HG02840 (cell line): ENCODE measurements around the gene PTOV1.

Experiments used
- ATAC-seq: cut with Tn5 transposase; IDR thresholded peaks from one replicate; pipeline ENCODE4 v1.9.1; 2021; ENCODE audit warnings: mild to moderate bottlenecking, moderate library complexity, moderate number of reproducible peaks; ENCODE audit not compliant: unreplicated experiment, low FRiP score

The PTOV1 gene

GRCh38 chr19:49872245-49873128, 21.5 kb downstream of the PTOV1 start:
- no peak for ATAC-seq

DNA sequence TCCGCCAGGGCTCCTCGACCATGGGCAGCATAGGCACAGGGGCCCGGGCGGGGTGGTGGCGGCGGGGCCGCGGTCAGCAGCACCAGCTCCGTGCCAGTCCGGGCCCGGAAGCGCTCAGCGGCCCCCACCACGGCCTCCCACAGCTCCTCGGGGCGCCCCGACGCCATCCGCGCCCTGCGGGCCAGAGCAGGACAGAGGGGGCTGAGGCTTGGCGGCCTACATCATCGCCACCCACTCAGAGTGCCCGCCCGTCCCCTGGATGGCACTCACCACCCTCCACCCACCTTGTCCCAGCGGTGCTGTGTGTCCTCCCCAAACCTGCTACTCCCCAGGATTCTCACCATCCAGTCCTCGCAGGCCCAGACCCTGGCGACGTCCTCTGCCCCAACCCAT, 22.2 kb downstream of the PTOV1 start:
- no peak for ATAC-seq

GRCh38 chr19:49873834-49874233, 22.9 kb downstream of the PTOV1 start:
- no peak for ATAC-seq

GRCh38 chr19:49874503-49875157, 23.7 kb downstream of the PTOV1 start:
- ATAC-seq = no peak

DNA sequence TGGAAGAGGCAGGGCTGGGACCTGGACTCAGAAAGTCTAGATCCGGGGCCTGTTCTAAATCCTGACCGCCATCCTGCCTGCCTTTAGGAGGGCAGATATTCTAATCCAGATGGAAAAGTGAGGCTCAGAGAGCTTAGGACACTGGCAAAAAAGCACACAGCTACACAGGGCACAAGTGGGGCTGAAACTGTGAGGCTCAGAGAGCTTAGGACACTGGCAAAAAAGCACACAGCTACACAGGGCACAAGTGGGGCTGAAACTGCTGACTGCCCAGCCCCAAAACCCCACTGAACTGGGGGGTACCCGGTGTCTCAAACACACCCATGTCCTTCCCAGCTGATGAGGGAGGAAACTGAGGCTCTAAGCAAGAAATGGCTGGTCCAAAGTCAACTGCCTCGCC, 24.2 kb downstream of the PTOV1 start:
- no peak for ATAC-seq

- ATAC-seq = no peak
Measured at GRCh38 chr19:49875857-49876421, 25.0 kb downstream of the PTOV1 start.

DNA sequence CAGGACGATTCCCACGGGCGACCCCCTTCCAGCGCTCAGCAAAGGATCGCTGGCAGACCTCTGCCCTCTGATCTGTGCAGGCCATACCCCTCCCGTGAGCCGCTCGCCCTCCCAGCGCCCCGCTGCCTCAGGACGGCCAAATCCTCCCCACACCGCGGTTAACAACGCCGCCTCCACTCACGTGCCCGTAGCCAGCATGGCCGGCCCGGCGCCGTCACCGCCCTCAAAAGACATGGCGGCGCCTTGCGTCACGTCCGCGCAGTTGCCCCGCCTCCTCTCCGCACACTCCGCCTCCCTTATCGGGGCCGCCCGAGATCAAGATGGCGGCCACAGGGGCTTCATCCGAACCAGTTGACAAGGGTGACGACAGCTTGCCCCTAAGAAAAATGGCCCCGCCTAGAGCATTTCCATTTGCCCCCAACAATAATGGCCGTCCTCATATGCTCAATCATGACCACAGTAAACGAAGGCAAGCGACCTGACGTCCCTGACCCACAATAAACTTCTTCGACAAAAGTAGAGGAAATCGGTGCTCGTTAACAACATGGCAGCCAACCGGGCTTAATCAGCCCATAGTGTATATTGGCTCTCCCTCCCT, 25.6 kb downstream of the PTOV1 start:
- ATAC-seq = peak; percentile 44

DNA sequence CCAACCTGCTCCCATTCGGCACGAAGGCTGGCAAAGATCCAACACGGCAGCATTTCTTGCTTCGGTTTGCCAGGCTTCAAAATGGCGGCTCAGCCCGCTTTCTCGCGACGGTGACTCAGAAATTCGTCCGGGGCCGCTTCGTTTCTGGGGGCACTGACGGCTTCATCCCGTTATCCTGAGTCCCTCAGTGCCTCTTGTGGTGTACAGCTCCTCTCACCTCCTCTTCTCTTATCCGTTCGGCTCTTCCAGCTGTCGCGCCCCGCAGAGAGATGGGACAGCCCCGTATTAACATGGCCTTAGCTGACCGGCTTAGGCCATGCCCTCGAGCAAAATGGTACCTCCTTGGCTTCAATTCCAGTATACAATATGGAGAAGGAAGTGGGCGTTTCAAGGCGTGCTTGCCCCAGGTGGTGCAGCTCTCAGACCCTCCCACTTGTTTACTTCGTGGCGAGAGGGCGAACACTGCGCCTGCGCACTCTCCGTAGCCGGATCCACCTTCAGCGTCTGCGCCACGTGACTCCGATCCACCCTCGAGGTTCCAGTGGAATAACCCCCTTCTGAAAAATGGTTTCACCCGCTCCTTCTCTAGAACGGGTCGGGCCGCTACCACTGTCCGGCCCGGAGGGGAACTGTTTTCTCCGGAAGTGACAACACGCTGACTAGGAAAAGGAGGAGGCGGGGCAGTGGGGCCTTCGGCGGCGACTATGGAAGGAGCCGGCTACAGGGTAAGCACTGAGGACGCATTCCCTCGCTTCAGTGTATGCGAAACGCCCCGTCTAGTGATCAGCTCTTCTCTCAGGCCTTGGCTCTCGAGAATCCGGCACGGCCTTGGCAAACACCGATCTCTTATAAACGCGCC, 26.3 kb downstream of the PTOV1 start, which contains the start of the genes AKT1S1 and TBC1D17:
AKT1S1 (minus strand) TSS at position 336 of the 859 bp plus-strand sequence. CDS start 4,060 bp downstream, outside the sequence.
TBC1D17 (plus strand) TSS at position 683 of the 859 bp plus-strand sequence; CDS start at position 705, 22 bp downstream.
- peak; percentile 65 for ATAC-seq

- ATAC-seq = peak; percentile 30
Measured at GRCh38 chr19:49877879-49878743, 27.2 kb downstream of the PTOV1 start.

GRCh38 chr19:49878744-49879070, 27.7 kb downstream of the PTOV1 start:
- ATAC-seq = no peak

DNA sequence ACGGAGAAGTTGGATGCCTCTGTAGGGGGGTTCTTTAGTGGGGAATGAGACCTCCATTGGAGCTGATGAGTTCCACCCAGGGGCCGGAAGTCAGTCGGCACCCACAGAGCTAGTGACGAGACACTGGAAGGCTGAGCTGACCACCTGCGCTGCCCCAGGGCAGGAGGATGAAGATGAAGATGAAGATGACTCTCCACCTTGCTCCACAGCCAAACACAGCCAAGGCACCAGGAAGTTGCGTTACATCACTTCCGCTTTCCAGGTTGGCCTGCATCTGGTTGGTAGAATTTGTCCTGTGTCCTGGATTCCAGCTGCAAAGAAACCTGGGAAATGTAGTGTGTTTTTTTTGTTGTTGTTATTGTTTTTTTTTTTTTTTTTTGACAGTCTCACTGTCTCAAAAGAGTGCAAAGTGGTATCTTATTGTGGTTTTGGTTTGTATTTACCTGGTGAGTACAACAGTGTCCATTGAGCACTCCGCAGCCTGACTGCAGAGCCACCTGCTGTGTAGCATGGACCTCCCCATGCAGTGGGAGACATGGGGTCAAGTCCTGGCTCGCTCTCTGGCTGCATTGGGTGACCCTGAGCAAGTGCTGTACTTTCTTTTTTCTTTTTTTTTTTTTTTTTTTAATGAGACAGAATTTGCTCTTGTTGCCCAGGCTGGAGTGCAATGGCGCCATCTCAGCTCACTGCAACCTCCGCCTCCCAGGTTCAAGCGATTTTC, 28.4 kb downstream of the PTOV1 start:
- no peak for ATAC-seq

DNA sequence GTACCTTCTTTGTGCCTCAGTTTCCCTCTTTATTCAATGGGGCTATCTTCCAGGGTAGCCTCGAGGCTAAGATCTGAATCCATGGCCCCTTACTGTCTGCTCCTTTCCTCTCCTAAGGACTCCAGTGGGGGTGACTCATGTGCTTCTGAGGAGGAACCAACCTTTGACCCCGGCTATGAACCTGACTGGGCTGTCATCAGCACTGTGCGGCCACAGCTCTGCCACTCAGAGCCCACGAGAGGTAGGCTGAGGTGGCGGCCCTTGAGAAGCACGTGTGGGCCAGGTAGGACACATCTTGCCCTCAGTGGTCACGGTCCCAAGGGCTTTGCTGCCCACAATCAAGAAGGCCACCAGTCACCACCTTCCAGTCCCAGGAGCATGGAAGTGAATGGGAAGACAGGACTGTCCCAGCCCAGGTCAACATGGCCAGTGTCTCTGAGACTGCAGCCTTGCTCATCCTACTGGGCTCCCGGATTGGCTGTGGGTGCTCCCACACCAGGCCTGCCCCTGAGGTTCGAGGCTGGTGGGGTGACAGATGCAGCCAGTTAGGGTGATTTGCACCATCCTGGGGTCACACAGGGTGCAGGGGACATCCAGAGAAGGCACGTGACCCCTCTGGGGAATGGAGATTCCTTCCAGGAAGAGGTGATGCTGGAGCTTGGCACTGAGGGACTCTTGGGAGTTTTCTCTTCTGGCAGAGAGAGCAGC, 29.4 kb downstream of the PTOV1 start:
- no peak for ATAC-seq

DNA sequence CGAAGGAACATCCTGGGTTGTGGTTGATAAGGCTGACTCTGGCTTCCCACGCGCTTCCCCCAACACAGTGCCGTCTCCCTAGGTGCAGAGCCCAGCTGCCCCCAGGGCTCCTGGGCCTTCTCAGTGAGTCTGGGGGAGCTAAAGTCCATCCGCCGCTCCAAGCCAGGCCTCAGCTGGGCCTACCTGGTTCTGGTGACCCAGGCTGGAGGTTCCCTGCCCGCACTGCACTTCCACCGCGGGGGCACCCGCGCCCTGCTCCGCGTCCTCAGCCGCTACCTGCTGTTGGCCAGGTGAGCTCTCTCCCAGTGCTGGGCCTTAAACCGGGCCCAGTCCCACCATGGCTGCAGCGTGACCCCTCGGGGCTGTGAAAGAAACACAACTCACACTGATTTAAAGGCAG, 30.2 kb downstream of the PTOV1 start:
- no peak for ATAC-seq

GRCh38 chr19:49881672-49882394, 30.9 kb downstream of the PTOV1 start:
- ATAC-seq = no peak

- no peak for ATAC-seq
Measured at GRCh38 chr19:49882643-49883042, 31.7 kb downstream of the PTOV1 start.

DNA sequence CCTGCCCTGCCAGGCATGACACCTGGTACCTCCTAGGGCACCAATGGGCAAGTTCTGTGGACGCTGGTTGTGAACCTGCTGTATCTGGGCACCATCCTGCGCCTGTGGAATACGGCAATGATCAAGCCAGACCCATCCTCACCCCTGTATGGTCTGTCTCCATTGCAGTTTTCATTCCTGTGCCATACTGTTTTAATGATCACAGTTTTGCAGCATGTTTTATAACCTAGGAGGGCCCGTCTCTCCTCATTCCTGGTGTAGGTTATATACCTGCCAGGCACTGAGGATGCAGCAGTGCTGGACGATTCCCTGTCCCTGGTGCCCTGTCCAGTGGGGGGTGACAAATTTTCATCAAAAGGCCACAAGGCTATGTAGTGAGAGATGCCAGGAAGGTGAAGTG, 32.1 kb downstream of the PTOV1 start:
- no peak for ATAC-seq

- no peak for ATAC-seq
Measured at GRCh38 chr19:49884109-49884508, 33.1 kb downstream of the PTOV1 start.
